ENCODE measurements around the gene SLC6A9.

The SLC6A9 gene

DNA sequence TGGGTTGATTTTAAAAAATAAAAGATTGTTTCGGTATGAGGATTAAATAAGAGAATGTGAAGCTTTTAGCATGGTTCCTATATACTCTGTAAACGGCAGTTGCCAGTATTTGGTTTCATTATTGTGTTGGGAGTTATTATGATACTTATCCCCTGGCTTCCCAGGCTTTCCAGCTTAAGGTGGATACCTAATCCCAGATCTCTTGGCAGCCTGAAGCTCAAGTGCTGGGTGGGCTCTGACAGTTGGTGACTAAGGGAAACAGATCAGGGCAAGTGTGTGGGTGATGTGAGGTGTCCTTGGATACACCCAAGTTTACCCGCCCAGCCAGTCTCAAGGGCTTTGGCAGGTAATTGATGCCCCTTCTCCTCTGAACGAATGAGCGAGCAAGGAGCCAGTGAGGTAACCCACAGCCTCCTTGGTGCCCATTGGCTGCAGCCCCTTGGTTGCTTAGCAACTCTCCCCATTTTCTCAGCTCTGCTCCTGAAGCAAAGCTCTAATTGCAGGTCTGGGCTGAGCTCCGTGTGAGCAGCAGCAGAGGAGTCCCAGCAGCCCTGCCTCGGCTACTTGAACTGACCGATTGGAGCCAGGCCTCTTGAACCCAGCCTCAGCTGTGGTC lies 78.4 kb downstream of the SLC6A9 start:
- DNase-seq (ENCODE audit: low read depth), result no peak
- TF ChIP-seq, protein P1, sequence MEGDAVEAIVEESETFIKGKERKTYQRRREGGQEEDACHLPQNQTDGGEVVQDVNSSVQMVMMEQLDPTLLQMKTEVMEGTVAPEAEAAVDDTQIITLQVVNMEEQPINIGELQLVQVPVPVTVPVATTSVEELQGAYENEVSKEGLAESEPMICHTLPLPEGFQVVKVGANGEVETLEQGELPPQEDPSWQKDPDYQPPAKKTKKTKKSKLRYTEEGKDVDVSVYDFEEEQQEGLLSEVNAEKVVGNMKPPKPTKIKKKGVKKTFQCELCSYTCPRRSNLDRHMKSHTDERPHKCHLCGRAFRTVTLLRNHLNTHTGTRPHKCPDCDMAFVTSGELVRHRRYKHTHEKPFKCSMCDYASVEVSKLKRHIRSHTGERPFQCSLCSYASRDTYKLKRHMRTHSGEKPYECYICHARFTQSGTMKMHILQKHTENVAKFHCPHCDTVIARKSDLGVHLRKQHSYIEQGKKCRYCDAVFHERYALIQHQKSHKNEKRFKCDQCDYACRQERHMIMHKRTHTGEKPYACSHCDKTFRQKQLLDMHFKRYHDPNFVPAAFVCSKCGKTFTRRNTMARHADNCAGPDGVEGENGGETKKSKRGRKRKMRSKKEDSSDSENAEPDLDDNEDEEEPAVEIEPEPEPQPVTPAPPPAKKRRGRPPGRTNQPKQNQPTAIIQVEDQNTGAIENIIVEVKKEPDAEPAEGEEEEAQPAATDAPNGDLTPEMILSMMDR (IDR thresholded peaks at IDR 0.05; ENCODE audit: insufficient read depth, low read depth, low read length, missing control alignments), result no peak
- no peak overlapping the region for H3K4me3 ChIP-seq (ENCODE audit: low read length)

DNA sequence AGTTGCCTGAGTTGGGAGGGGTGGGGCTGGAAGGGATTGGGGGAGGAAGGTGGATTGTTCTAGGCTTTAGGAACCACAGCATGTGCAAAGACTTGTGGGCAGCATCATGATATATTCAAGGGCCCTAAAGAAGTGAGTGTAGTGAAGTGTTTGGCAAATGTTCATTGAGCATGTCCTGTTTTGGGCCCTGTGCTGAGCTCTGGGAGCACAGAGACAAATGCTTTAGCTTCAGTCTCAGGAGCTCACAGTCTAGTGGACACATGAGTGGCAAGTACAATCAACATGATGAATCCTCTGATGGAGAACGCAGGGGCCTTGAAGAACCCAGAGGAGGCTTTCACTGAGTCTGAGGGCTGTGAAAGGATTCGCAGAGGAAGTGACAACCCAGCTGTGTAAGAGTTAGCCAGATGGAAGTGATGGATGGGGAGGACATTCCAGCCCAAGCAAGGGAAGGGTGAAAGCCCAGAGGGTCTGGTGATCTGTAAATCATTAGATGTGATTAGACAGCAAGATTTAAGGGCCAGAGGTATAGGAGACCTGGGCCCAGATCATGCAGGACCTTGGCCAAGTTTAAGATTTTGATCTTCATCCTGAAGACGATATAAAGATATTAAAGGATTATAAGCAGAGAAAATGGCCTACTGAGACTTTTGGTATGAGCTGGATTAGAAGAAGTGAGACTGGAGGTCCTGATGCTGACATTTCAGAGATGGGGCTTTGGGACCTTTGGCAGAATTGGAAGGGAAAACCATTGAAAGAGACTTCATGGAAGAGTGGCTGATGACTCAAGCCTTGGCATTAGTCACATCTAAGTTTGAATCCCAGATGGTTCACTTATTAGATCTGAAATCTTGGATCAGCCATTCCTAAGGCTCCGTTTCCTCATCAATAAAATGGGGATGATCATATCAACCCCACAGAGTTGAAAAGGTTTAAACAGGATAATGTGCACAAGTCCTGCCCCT lies 80.0 kb downstream of the SLC6A9 start:
- peak; percentile 33 for DNase-seq (ENCODE audit: low read depth)
- TF ChIP-seq, protein P1 (IDR thresholded peaks at IDR 0.05; ENCODE audit: insufficient read depth, low read depth, low read length, missing control alignments), result no peak
- H3K4me3 ChIP-seq (ENCODE audit: low read length), result no peak overlapping the region

DNA sequence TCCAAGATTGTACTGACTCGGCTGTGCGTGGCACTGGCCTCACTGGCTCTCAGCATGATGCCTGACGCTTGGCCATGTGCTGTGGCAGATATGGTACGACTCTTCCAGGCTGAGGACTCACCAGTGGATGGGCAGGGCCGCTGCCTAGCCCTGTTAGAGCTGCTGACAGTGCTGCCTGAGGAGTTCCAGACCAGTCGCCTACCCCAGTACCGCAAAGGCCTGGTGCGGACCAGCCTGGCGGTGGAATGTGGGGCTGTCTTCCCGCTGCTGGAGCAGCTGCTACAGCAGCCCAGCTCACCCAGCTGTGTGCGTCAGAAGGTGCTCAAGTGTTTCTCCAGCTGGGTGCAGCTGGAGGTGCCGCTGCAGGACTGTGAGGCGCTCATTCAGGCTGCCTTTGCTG lies 81.6 kb downstream of the SLC6A9 start:
- no peak overlapping the region for H3K4me3 ChIP-seq (ENCODE audit: low read length)
- TF ChIP-seq, protein P1 (IDR thresholded peaks at IDR 0.05; ENCODE audit: insufficient read depth, low read depth, low read length, missing control alignments), result no peak
- no peak for DNase-seq (ENCODE audit: low read depth)

DNA sequence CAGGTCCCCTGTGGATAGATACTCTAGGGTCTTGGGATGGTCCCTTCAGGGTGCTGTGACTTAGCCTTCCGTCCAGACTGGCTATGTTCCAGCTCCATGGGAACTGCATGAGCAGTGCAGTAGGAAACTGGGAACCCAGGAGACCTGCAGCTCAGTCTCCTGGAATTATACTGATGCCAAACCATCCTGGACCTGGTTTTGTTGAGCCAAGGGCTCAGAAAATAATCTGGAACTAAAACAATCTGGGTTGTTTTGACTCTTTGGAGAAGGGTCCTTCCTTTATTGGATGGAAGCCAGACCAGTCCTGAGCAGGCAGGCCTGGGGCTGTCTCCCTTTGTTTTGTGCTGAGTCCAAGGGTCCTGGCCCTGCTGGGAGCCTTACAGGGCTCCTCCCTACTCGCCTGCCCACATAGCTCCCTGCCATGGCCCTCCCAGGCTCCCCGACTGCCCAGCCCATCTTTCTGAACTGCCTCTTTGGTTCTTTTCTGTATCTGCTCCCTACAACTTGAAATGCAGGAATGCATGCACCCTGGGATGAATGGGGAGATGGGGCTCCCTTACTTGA lies 83.3 kb downstream of the SLC6A9 start:
- peak overlapping the region; percentile 86 for H3K4me3 ChIP-seq (ENCODE audit: low read length)
- no peak for DNase-seq (ENCODE audit: low read depth)

DNA sequence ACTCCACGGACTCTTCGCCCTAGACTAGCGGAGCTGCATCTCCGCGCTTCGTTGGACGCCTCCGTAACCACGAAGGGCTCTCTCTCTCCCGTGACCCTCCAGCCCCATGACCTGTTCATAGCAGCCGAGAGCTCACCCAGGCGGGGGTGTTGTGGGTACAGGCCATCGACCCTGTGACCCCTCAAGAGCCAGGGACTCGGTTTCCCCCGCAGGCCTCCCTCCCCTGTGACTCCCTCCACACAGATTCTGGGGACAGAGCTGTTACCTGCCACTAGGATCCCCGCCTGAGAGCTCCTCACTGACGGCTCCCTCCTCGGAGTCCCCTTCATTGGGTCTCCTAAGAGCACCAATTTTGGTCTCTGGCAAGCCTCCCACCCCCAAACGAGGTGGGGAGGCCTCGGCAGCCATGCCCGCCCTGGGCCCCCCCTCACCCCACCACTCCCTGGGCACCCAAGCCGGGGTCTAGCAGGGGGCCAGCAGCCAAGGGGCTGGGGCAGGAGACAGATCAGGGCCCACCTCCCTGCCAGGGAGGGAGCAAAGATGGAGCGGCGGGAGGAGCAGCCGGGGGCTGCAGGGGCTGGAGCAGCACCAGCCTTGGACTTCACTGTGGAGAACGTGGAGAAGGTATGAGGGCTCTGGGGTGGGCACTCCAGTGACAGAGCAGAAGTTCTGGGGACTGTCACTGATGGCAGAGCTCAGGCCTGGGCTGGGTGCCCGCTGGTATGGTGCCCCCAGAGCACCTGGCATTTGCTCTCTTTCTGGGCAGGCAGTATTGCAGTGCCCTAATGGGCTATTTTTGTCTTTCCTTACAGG lies 84.0 kb downstream of the SLC6A9 start:
- no peak for DNase-seq (ENCODE audit: low read depth)
- TF ChIP-seq, protein P1 (IDR thresholded peaks at IDR 0.05; ENCODE audit: insufficient read depth, low read depth, low read length, missing control alignments), result no peak
- H3K4me3 ChIP-seq (ENCODE audit: low read length), result peak overlapping the region; percentile 86

More for the DNA sequence above, 83.3 kb downstream of the SLC6A9 start:
- TF ChIP-seq, protein P1 (IDR thresholded peaks at IDR 0.05; ENCODE audit: insufficient read depth, low read depth, low read length, missing control alignments), result no peak
